T-helper 1 cell treated with Interleukin-12 subunit alpha and Interleukin-12 subunit beta and Interleukin-4 antibody, amounts not matched to agents 30 ng/mL and 1 ng/mL, for 36 hours (primary cell): Measurements from ENCODE around the gene NMD3. TPM values are rescaled to one million over a fixed set of nuclear protein-coding genes. Genes with fewer than 3 reads are reported as not detected.
"Not testable (repeated sequence)": the region's sequence is repeated elsewhere in the genome, so short reads cannot be mapped to it uniquely, and the experiment has no call there.

Source experiments
- intact Hi-C: fragments of 100-400 bp; cut with micrococcal nuclease; formaldehyde crosslinking; loops from one replicate; pipeline ENCODE4 v1.15.1; 2024
- total RNA-seq: library from RNA; stranded (reverse); gene quantifications from 2 replicates; pipeline ENCODE4 v1.2.3, GENCODE V29; 2022

Gene NMD3
- 46.5 and 52.6 TPM in 2 replicates for total RNA-seq

DNA sequence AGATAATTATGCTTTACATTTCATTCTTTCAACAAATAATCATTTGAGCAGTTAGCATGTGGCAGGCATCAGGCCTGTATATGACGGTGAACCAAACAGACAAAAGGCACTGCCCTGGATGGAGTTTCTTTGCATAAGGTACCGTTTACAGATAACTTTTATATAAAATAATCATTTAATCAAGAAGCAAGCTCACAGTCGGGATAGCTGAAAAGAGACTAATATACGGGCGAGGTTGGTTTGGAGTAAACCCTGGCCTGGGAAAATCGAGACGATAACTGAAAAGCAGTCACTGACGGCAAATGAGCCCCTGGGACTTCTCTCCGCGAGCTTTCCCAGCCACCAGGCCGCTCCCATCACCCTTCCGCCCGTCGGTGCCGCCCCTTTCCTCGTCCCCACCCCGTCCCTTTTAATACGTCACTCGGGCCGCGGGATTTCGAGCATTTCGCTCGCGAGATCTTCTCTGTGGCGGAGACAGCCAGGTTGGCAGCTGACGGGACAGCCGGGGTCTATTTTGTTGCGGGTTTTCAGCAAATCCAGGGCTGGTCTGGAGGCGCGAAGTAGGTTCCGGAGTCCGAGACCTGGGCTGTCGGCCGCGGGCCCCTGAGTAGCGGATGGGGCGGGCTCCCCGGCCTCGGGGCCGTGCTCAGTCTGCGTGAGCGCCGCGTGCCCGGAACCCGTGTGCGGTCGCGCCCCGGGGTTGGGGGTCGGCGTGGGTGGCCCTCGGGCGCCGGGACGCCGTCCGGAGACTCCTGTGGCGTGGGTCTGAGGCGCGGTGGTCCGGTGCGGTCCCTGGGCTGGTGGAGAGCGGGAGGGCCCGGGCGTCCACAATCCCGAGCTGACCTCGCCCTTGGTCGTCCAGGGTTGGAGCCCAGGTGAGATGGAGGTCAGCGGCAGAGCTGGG is at the start of gene NMD3:
Gene NMD3 (plus strand): TSS at position 462 of the 904 bp plus-strand sequence. CDS start 703 bp downstream, outside the sequence.
- intact Hi-C loops: loop anchor here (1.0 to 5.0 kb wide), 8 partner anchors 90 to 822 kb away; partner anchors contain the start of genes B3GALNT1, IFT80, KPNA4 and SMC4

DNA sequence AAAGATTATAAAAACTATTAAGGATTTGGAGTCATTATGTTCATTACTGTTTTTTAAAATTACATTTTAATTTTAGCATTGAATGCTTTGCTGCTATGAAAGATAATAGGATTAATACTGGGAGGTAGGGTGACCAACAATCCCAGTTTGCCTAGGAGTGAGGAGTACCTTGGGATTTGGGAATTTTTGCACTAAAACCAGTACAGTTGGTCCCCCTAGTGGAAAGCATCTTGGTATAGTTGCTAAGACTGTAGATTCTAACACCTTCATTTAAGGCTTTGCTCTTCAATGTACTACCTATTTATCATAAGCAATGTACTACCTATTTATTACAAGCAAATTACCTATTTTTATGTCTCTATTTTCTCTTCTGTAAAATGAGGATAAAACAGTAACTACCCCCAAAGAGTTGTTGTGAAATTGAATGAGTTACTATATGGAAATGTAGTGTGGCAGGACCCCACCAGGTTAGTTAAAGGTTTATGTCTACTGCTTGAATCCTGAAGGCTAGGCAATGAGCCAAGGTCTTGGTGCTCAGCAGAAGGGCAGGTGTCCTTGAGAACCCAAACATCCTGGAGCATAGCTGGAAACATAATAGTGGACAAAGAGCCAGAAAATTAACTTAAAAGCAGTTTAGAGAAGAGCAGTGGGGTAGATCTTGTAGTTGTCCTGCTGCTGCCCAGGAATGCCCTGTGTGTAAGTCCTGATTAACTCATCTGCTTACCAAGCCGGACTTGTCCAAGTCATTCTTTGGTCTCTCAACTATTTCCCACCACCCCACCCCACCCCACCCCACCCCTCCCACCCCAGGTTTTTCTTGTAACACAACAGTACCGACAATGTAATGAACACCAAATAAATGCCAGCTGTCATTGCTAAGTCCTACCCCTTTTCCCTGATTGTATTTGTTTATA is 49.2 kb upstream of the NMD3 start:
- intact Hi-C loops: no loop called here

DNA sequence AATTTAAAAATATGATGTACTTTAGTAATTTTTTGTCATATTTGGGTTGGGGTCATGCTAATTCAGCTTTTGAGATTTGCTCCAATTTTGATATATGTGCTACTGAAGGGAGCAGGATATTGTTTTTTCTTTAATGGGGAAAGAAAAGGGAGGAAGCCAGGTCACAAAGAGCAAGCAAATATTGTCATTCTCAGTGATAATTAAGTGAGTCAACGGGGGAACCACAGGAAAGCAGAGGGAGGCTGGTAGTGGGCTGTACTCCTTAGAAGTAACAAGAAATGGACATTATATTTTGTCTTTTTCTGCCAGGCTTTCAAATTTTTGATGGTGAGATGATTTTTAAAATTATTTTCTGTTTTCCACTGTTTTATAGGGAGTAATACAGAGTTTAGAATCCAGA is 45.6 kb upstream of the NMD3 start:
- intact Hi-C loops: no loop called here

DNA sequence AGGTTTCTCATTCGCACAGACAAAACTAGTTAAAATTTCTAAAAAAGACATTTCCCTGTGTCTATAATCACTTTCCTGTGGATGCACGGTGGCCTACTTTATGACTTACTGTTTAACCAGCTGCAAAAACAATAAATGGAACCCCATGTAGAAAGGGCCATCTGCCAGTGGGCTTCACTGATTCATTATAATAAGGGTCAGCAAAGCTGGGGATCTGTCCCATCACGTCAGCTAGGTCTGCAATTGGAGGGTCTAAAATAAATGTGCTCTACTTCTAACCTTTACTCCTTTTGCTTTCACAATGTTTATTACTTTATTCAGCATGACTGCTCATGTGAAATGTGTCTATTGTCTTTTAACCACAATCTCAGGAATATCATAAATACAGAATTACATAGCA is 43.1 kb upstream of the NMD3 start:
- intact Hi-C loops: no loop called here

DNA sequence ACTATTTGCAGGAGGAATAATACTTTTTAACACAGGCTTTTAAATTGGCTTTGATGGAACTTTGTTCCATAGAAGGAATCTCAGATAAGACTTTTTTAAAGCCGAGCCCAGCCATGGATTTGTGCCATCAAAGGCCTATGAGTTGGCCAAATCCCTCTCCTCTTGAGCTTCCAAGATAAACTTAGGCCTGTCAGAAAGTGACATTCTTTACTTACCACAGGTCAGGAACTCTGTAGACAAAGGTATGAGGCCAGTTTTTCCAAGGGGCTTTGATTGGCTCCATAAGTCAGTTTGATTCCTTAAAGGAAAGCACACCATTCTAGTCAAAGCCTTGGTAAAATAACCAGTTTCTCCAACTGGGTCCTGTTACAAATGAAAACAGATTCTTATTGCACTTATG is 39.7 kb upstream of the NMD3 start:
- intact Hi-C loops: not testable (repeated sequence)

DNA sequence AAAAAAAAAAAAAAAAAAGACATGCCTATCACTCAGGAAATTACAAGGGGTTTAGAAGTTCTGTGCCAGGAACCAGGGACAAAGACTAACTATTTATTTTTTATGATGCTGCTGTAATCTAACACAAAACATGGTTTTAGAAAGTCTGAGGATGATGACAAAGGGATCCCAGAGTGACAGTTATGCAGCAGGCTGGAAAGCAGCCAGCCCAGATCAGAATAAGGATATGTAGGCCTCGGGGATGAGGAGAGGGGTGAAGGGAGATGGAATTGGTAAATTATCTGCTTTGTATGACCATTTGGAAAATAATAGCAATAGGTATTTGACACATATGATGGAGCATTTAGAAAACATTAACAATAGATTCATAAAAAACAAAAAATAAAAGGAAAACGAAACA is 34.1 kb upstream of the NMD3 start:
- intact Hi-C loops: no loop called here

DNA sequence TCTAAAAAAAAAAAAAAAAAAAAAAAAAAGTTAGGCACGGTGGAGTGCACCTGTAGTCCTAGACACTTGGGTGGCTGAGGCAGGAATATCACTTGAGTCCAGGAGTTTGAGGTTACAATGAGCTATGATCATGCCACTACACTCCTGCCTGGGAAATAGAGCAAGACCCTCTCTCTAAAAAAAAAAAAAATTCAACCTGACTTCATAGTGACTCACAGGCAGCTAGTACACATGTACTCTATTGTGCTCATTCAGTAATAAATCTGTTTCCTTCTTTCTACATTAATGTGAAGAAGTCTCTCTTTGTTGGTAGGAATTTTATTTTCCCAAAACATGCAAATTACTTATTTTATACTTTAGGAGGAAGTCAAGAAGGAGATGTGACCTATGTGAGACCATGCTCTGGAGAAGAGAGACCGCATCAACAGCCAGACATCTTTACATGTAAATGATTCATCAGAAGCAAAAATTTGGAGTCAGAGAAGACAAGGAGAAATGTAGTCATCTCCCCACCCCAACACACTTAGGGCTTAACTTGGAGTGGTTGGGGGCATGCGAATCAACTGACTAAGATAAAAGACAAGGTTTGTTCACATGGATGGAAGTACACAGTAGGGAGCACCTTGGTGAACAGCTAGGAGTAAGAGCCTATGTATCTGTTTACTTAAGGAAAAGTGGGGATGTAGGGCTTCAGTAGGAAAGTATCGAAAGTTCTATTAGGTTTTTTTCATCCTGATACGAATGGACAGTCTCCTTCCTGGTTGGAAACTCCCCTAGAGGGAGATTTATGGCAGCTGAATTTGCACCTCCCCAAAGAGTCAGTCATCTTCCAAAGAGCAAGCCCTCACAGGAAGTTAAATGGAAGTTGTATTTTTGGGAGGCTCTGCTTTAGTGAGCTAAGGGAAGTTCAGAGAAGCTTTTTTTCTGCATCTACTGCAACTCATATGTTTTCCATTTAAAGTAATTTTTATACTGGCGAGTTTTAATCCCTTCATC is 23.0 kb upstream of the NMD3 start:
- intact Hi-C loops: no loop called here

DNA sequence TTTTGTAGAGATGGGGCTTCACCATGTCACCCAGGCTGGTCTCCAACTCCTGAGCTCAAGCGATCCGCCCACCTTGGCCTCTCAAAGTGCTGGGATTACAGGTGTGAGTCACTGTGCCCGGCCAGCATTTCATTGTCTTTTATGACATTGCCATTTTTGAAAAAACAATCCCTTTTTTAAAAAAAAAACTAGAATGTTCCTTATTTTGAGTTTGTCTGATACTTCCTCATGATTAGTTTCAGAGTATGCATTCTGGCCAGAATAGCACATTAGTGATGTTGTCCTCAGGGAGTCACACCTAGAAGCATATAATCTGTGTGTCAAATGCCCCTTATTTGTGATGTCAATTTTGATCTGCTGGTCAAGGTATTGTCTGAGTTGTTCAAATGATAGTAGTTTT is 21.2 kb upstream of the NMD3 start:
- intact Hi-C loops: loop anchor here (10.0 kb wide), 1 partner anchor 515 kb away; no protein-coding TSS in a partner anchor

DNA sequence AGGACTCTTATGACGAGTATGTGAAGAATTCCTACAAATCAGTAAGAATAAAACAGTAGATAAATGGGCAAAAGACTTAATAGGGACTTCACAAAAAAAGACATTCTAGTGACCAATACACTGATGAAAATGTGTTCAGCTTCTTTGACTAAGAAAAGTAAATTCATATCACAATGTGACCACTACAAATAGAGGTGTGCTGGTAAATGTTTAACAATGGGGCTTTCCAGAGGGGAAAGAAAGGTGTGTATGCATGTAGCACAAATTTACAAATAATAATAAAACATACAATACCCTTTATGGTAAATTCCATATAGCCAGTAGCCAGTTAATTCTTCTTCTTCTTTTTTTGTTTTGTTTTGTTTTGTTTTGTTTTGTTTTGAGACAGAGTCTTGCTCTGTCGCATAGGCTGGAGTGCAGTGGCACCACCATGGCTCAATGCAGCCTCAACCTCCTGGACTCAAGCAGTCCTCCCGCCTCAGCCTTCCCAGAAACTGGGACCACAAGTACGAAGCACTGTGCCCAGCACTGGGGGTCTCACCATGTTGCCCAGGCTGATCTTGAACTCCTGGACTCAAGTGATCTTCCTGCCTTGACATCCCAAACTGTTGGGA is 17.5 kb upstream of the NMD3 start:
- intact Hi-C loops: loop anchor here (10.0 kb wide), 1 partner anchor 519 kb away; no protein-coding TSS in a partner anchor

DNA sequence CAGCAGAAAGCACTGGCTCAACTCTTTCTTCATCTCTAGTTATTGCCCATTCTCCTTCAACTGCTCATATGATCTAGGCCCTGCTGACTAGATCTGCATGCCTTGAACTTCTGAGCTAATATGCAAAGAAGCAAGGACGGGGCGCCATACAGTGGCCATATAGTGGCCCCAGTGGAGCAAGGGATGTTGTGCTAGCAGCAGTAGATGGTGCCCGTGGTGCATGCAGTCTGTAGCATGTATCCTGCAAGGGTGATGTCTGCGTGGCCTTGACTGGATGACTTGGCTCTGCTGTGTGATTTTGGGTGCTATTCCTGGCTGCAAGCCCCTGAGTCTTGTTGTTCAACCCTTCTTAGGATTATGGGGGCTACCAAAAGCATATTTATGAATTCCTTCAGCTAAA is 12.2 kb upstream of the NMD3 start:
- intact Hi-C loops: loop anchor here (10.0 kb wide), 1 partner anchor 524 kb away; no protein-coding TSS in a partner anchor

DNA sequence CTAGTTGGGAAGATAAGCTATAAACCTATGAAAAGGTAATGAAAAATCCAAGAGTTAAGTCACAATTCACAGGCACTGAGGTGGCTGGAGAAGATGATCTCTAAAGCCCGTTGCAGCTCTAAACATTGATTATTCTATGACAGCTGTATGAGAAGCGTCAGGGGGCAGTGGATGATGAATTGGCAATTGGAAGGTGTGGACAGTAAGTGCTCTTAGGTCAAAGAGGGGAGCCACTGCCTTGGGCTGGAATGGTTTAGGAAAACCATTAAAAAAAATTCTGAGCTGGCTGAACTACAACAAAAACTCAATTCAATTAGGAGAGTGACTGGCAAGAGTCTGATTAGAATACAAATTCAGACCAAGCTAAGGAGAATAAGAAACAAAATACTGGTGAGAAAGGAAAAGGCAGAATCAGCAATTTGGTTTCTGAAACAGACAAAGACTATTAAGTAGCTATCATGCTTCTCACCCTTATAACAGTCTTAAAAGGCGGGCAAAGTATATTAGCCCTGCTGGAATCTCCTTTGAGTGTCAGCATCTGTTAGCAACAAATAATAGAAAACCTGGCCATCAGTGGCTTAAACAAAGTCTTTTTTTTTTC is 8.8 kb upstream of the NMD3 start:
- intact Hi-C loops: no loop called here

DNA sequence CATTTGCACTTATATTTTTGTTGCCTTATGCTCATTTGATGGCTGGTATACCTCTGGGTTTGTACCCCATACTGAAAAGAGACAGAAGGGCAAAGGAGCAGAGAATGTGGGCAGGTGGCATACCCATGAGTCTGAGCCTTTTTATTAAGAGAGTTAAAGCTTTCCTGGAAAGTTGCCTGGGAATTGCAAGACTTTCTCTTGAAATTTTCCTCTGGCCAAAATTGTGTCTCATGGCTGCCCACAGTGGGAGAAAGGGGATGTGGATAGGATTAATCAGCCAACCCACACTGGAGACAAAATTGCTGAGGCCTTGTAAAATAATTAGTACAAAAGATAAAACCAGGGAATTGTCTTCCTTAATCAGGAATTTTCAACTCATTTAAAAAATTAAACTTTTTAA is 8.2 kb upstream of the NMD3 start:
- intact Hi-C loops: no loop called here

DNA sequence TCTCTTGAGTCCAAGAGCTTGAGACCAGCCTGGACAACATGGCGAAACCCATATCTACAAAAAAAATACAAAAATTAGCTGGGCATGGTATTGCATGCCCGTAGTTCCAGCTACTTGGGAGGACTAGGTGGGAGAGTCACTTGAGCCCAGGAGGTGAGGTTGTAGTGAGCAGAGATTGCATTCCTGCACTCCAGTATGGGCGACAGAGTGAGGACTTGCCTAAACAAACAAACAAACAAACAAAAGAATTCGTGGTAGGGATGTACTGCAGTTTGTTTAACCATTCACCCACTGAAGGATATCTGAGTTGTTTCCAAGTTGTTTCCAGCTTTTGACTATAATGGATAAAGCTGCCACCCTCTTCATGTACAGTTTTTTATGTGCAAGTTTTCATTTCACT is 7.5 kb upstream of the NMD3 start:
- intact Hi-C loops: no loop called here

DNA sequence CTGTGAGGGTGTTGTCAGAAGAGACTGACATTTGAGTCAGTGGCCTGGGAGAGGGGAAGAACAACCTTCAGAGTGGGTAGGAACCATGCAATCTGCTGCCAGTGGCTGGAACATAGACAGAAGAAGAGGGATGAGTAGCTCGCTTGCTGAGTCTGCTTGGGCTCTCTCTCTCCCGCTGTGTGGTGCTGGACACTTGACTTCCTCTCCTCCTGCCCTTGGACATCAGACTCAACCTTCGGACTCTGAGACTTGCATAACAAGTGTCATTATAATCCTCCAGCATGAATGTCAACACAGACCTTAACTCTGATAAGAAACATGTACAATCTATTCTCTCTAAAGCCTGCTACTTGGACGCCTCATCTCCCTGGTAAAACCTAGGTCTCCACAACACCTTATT is 5.9 kb upstream of the NMD3 start:
- intact Hi-C loops: no loop called here

DNA sequence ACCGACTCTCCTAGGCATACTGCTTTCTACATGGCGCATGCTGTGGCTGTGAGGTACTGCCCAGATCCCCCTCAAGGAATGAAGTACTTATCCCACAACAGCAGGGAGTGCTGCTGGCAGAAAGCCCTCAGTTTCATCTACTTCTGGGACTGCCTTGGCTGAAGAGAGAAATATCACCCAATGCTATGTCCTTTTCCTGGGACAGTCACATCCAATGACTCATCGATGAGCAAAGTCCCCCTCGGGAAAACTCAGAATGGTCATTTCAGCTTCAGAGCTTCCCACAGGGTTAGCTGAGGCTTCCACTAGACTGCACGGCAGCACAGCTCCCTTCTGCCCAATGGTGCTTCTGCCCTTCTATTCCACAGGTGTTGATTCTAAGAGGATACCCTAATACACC is 3.6 kb upstream of the NMD3 start:
- intact Hi-C loops: no loop called here

DNA sequence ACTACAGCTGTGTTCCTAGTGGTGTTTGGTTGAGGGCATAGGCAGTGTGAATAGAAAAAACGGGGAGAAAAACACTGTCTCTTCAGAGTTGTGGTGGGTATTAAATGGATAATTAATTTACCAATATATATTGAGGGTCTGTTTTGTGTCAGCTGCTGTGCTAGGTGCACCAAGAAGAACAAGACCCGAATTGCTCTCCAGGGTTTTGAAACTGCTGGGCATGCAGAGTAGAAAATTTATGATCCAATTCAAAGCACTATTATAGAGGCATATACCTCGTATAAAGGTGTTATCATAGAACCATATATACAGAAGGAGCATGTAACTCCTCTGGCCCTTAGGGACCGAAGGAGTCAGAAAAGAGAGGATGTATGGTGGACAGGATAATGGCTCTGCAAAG is 1.6 kb upstream of the NMD3 start:
- intact Hi-C loops: no loop called here

DNA sequence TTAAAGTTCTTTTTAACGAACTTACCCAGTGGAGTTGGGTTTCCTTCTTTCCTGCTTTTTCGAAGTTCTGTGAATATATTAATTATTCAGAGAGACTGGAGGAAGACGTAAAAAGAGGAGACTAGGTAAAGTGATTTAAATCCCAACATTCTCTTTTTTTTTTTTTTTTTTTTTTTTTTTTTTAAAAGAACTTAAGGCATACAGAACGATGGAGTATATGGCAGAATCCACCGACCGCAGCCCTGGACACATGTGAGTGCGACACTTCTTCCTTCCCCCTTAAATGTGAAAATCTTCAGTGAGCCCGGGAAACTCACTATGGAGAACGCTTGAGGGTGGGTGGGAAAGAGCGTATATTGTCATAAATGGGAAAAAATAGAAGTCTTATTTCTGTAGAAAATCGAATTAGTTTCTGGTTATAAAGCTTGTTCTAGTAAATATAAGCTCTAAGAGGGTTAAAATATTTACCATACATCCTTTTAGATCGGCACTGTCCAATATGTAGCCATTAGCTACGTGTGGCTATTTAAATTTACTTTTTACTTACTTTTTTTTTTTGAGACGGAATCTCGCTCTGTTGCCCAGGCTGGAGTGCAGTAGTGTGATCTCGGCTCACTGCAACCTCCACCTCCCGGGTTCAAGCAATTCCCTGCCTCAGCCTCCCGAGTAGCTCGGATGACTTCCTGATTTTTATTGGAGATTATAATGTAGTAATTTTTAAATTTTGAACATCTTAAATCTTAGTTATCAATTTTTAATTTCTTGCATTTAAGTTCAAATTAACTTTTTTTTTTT is 892 bp downstream of the NMD3 start:
- intact Hi-C loops: loop anchor here (1.0 to 5.0 kb wide), 10 partner anchors 15 to 823 kb away; partner anchors contain the start of genes B3GALNT1, IFT80, KPNA4 and SMC4

DNA sequence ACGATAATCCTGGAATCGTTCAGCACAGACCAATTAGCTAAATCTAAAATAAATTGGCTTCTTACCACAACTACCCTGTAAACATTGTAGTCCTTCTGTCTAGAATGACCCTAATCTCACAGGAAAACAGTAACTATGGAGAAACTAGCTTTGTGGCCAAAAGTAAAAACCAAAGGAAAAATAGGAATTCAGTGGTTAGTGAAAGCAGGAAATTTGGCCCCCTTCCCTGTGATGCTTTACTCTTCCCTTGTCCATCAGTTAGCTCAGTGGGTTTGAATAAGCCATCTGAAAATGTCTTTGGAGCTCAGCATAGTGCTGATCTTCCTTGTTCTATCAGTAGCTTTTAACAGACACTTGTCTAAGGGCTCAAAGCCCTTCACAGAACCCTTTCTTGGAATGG is 1.6 kb downstream of the NMD3 start:
- intact Hi-C loops: loop anchor here (2.0 to 5.0 kb wide), 3 partner anchors 14 to 140 kb away; no protein-coding TSS in a partner anchor

DNA sequence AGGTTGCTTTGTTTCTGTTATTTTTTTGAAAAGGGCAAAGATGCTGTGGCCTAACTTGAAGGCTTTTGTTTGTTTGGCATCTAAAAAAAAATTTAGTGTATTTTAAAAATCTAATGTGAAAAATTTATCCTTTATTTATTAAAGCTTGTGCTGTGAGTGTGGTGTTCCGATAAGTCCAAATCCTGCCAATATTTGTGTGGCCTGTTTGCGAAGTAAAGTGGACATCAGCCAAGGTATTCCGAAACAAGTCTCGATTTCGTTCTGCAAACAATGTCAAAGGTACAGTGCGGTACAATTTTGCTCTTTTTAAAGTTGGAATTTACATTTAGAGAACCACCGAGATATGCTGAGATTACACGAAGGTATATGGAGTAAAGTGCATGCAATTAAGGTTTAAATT is 3.7 kb downstream of the NMD3 start:
- intact Hi-C loops: loop anchor here (5.0 kb wide), 1 partner anchor 142 kb away; no protein-coding TSS in a partner anchor
